ENCODE measurements around the gene EPS15. TPM values are rescaled to one million over a fixed set of nuclear protein-coding genes. Genes with fewer than 3 reads are reported as not detected.
"Not testable (repeated sequence)": the region's sequence is repeated elsewhere in the genome, so short reads cannot be mapped to it uniquely, and the experiment has no call there.

The EPS15 gene
- total RNA-seq, 1 donor from 2014 or later, result 44.6 TPM

GRCh38 chr1:51489472-51489871, 29.6 kb downstream of the EPS15 start:
- no peak overlapping the region for H3K27ac ChIP-seq
- H3K27me3 ChIP-seq, result no peaks in the 10 kb centered on the region
- H3K9me3 ChIP-seq, result no peaks in the 10 kb centered on the region
- TF ChIP-seq CTCF (IDR thresholded peaks at IDR 0.05), result no peak
- peaks cover 0 to 14% of the 10 kb centered on the region in 2 donors for H3K4me1 ChIP-seq
- H3K4me3 ChIP-seq, result no peak overlapping the region
- intact Hi-C loops (cut with DNase I), result no loop called here
- no peaks in the 10 kb centered on the region for H3K36me3 ChIP-seq
- no peak for DNase-seq (ENCODE audit: low spot score in 2 of 2)

GRCh38 chr1:51488372-51489050, 30.6 kb downstream of the EPS15 start:
- no peaks in the 10 kb centered on the region for H3K27me3 ChIP-seq
- no peak overlapping the region for H3K27ac ChIP-seq
- H3K9me3 ChIP-seq, result no peaks in the 10 kb centered on the region
- H3K4me1 ChIP-seq, result peaks cover 0 to 8% of the 10 kb centered on the region in 2 donors
- no peak for DNase-seq (ENCODE audit: low spot score in 2 of 2)
- no peak overlapping the region for H3K4me3 ChIP-seq
- H3K36me3 ChIP-seq, result no peaks in the 10 kb centered on the region
- TF ChIP-seq CTCF (IDR thresholded peaks at IDR 0.05), result no peak
- intact Hi-C loops (cut with DNase I), result no loop called here

- H3K36me3 ChIP-seq, result no peaks in the 10 kb centered on the region
- H3K4me1 ChIP-seq, result peaks cover 0 to 10% of the 10 kb centered on the region in 2 donors
Observed at GRCh38 chr1:51487628-51488027, 31.4 kb downstream of the EPS15 start.

GRCh38 chr1:51484591-51484990, 34.5 kb downstream of the EPS15 start:
- peaks cover 3 to 11% of the 10 kb centered on the region in 2 donors for H3K36me3 ChIP-seq
- H3K27ac ChIP-seq, result no peak overlapping the region
- intact Hi-C loops (cut with DNase I), result no loop called here
- no peaks in the 10 kb centered on the region for H3K9me3 ChIP-seq
- no peaks in the 10 kb centered on the region for H3K27me3 ChIP-seq
- no peak for TF ChIP-seq CTCF (IDR thresholded peaks at IDR 0.05)
- no peak overlapping the region for H3K4me3 ChIP-seq
- no peak for DNase-seq (ENCODE audit: low spot score in 2 of 2)
- peaks cover 0 to 4% of the 10 kb centered on the region in 2 donors for H3K4me1 ChIP-seq

More at GRCh38 chr1:51487628-51488027, 31.4 kb downstream of the EPS15 start:
- Histone ChIP-seq H3K9me3 (no peaks in the 10 kb centered on the region), H3K27ac (no peak overlapping the region), H3K4me3 (no peak overlapping the region), H3K27me3 (no peaks in the 10 kb centered on the region)
- no peak for DNase-seq (ENCODE audit: low spot score in 2 of 2)
- intact Hi-C loops (cut with DNase I), result no loop called here
- TF ChIP-seq CTCF (IDR thresholded peaks at IDR 0.05), result no peak

- no peak for DNase-seq (ENCODE audit: low spot score in 2 of 2)
- Histone ChIP-seq H3K36me3 (peaks cover 3 to 21% of the 10 kb centered on the region in 2 donors), H3K27me3 (no peaks in the 10 kb centered on the region), H3K9me3 (no peaks in the 10 kb centered on the region), H3K4me1 (peaks cover 0 to 4% of the 10 kb centered on the region in 2 donors), H3K4me3 (no peak overlapping the region), H3K27ac (no peak overlapping the region)
- TF ChIP-seq CTCF (IDR thresholded peaks at IDR 0.05), result no peak
- intact Hi-C loops (cut with DNase I), result no loop called here
Observed at GRCh38 chr1:51482881-51483280, 36.2 kb downstream of the EPS15 start.

- H3K4me3 ChIP-seq; H3K9me3 ChIP-seq; DNase-seq (ENCODE audit: low spot score in 2 of 2); intact Hi-C loops (cut with DNase I); H3K27me3 ChIP-seq; H3K27ac ChIP-seq: not testable (repeated sequence)
- H3K36me3 ChIP-seq, result peaks cover 3 to 20% of the 10 kb centered on the region in 2 donors
- peaks cover 6 to 18% of the 10 kb centered on the region in 2 donors for H3K4me1 ChIP-seq
Observed at GRCh38 chr1:51474832-51475620, 44.0 kb downstream of the EPS15 start.
